RCC 7860 (cell line): ENCODE data around the gene RPS6KB2.
A peak's percentile ranks its signal among the peaks of the same experiment; 100 is the strongest.

Experiments
- DNase-seq: peaks from one replicate; pipeline ENCODE4 v3.0.0-alpha.2; 2015; ENCODE audit warnings: low spot score
- FAIRE-seq: peaks from 2 replicates; lab custom pipeline; 2012; peaks lifted over from hg19 to GRCh38; lab: Jason Lieb, UNC

Gene RPS6KB2

GRCh38 chr11:67428052-67429001, at the start of gene RPS6KB2:
Gene RPS6KB2, plus strand, starts transcription at chr11:67428494. Its CDS starts 52 bp downstream, at chr11:67428546.
- DNase-seq: peak; percentile 86
- no peak for FAIRE-seq

DNA sequence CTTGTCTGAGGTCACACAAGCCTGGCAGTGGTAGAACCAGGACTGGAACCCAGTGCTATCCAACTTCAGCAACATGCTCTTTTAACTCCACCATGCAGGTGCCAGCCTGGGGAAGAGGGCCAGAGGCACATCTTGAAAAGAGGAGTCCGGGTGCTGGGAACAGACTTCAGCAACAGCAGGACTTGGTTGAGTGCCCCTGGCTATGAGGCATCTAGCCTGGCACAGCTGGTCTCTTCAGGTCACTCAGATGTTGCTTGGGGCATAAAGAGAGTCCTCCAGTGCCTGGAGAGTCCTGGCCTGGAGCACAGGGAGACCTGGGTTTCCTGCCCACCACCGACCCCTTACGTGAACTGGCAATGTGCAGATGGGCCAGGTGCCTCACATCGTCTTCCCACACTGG, 49.8 kb upstream of the RPS6KB2 start:
- FAIRE-seq (no peak), DNase-seq (no peak)

GRCh38 chr11:67379061-67380058, 48.9 kb upstream of the RPS6KB2 start:
- FAIRE-seq (no peak), DNase-seq (peak; percentile 63)

DNA sequence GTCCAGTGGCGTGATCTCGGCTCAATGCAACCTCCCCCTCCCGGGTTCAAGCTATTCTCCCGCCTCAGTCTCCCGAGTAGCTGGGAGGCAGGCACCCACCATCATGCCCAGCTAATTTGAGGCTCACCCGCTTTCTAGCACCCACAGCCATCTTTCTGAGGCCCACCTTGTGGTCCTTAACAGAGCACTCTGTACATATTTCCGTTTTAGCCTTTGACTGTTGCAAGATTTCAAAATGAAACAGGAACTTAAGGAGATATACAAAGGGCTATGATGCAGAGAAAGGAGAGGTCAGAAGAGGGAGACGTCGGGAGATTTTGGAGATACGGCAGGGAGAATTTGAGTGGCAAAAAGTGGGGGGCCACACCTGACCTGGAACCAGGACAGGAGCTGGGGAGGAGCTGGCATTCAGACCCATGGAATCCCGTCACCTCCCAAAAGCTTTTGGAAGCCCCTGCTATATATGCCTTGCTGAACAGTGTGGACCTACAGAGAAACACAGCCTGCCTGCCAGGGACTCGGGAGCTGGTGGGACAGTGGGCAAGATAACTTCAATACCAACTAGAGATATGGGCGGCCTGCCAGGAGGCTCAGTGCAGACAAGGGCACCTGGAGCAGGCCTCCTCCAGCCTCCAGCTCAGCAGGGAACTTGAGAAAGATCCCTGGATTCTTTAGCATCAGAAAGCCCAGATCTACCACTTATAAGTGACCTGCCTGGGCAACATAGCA, 46.9 kb upstream of the RPS6KB2 start:
- no peak for FAIRE-seq
- DNase-seq: no peak

GRCh38 chr11:67382276-67383136, 45.8 kb upstream of the RPS6KB2 start:
- DNase-seq (peak; percentile 56), FAIRE-seq (no peak)

GRCh38 chr11:67384851-67385366, 43.4 kb upstream of the RPS6KB2 start:
- DNase-seq (peak; percentile 81), FAIRE-seq (peak; percentile 46)

GRCh38 chr11:67387069-67387468, 41.2 kb upstream of the RPS6KB2 start:
- FAIRE-seq (no peak), DNase-seq (no peak)

DNA sequence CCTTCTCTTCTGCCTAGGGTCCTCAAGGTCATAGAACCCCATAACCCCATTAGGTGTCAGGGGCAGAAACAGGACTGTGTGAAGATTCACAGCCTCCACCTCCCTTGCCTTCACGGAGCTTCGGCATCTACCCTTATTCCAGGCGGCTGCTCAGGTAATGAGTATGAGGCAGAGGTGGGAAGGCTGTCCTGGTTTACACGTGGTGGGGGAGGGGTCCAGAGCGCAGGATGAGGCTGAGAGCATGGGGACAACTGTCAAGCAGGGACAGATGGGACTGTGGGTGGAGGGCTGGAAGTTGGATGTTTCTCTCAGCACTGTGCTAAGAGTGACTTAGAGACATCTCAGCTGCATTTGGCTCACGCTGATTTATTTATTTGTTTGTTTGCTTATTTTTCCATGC, 40.8 kb upstream of the RPS6KB2 start:
- FAIRE-seq (no peak), DNase-seq (no peak)

DNA sequence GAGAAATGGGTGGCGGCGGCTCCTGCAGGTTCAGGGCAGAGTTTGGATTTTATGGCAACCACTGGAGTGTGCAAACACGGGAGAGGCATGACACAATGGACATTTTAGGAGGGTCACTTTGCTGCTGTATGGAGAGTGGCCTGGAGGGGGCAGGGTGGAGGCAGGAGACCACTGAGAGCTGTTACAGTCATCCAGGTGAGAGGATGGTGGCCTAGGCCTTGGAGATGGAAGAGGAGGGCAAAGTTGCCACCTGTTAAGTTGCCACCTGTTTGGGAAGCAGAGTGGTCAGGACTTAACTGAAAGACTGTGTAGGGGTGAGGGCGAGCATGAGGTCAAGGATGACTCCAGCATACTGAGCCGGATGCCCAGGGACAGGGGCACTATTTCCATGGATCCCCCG, 38.8 kb upstream of the RPS6KB2 start:
- no peak for FAIRE-seq
- peak; percentile 8 for DNase-seq

- FAIRE-seq: no peak
- DNase-seq: no peak
These were observed 37.4 kb upstream of the RPS6KB2 start for GRCh38 chr11:67390947-67391303.

DNA sequence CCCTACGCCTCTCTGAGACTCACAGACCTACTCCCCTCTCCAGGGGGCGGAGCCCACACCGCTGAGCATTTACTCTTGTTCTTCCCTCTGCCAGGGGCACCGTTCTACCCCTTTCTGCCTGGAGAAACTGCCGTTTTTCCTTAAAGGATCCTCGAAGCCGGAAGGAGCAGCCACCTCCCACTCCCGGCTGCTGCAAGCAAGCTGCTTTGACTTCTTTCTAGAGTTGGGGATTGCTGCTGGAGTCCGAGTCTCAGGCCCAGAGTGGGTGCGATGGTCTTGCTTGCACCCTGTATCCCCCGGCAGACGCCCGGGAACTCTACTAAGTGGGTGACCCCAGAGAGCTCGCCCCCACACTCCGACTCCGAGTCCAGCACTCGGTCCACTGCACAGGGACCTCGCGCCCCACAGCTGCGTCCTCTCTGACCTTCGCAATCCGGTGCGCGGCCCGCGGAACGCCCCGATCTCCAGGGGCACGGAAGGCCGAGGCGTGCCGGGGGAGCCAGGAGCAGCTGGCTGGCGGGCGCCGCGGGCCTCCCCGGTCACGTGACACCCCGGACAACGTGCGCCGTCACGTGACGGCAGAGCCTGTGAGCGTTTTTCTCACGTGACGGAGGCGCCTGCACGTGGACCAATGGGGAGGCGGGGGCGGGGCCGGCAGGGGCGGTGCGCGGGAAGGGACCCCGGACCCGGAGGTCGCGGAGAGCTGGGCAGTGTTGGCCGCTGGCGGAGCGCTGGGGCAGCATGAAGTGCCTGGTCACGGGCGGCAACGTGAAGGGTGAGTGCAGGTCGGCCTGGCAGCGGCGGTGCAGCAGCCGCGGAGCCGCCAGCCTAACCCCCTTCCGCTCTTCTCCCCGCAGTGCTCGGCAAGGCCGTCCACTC, 36.8 kb upstream of the RPS6KB2 start, which contains the start of gene RAD9A:
Gene RAD9A, plus strand, starts transcription at position 683 of the 879 bp plus-strand sequence. Its CDS starts 59 bp downstream, at position 742.
- DNase-seq (peak; percentile 76), FAIRE-seq (no peak)

GRCh38 chr11:67392183-67392715, 36.0 kb upstream of the RPS6KB2 start:
- DNase-seq (no peak), FAIRE-seq (no peak)

- FAIRE-seq (no peak), DNase-seq (no peak)
These were observed 34.9 kb upstream of the RPS6KB2 start for GRCh38 chr11:67393437-67393836.

DNA sequence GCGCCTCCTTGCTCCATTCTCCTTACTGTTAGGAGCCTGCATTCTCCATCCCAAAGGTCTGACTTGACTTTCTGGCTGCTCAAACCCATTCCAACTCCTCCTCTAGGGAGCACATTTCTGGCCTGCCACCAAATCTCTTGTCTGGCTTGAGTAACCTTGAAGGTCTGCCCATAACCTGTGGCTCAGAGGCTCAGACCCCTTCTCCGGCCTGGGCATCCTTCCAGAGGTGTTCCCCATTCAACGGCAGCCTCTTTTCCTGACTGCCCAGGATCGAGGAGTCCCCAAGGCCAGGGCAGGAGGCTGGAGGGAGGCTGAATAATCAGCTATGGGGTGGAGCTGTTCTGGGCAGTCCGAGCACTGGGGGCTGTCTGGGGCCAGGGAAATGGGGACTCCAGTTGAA, 34.3 kb upstream of the RPS6KB2 start:
- no peak for DNase-seq
- no peak for FAIRE-seq

DNA sequence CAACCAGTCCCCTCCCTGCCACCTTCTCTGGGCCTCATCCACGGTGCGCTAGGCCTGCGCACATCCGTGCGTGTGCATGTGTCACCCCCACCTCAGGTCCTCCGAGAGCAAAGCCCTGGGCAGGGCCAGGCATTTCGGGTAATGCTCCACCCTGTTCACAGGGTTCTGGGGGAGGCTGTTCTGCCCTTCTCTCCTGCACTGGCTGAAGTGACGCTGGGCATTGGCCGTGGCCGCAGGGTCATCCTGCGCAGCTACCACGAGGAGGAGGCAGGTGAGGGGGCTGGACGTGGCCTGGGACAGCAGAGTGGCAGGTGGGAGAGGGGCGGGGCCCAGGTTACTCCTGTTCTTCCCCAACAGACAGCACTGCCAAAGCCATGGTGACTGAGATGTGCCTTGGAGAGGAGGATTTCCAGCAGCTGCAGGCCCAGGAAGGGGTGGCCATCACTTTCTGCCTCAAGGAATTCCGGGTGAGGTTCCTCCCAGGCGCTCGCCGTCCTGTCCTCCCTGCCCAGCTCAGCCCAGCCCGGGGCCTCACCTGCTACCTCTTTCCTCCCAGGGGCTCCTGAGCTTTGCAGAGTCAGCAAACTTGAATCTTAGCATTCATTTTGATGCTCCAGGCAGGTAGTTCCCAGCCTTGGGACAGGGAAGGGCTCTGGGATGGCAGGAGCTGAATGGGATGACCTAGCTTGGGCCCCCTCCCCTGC, 32.6 kb upstream of the RPS6KB2 start:
- DNase-seq (no peak), FAIRE-seq (no peak)

DNA sequence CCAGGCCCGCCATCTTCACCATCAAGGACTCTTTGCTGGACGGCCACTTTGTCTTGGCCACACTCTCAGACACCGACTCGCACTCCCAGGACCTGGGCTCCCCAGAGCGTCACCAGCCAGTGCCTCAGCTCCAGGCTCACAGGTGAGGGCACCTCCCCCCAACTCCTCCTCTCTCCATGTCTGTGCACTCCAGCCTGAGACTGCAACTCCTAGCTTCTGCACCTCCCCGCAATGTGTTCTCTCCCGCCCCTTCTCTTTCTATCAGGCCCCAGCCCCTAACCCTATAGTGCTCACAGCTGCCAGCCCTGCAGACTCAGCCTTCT, 32.1 kb upstream of the RPS6KB2 start:
- FAIRE-seq (no peak), DNase-seq (no peak)

DNA sequence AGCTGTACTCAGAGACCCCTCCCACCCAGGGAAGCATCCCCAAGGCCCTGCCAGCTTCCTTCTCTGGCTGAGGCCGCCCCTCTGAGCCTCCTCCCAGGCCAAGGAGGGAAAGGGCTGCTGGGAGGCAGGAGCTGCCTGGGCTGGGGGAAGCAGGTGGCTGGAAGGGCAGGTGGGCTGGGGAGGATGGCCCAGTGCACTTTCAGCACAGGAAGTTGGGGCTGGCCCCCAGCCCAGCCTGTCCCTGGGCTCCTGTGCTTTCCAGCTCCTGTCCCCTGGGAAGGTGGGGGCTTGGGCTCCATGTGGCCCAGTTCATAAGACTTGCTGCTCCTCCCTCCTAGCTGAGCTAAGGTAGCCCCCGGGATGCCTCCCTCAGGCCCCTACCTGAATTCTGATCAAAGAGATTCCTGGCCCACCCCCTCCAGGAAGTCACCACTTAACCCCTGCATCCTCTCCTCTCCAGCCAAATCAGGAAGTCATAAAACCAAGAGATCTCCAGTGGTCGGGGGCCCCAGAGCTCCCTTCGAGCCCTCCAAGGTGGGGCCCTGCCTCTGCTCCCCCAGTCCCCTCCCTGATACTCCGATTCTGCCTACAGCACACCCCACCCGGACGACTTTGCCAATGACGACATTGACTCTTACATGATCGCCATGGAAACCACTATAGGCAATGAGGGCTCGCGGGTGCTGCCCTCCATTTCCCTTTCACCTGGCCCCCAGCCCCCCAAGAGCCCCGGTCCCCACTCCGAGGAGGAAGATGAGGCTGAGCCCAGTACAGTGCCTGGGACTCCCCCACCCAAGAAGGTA, 31.5 kb upstream of the RPS6KB2 start:
- DNase-seq (no peak), FAIRE-seq (no peak)
